ACHN (cell line): ENCODE data around the gene DNAJA3.

Source experiments
- DNase-seq: peaks from one replicate; pipeline ENCODE4 v3.0.0-alpha.2; 2015
- in situ Hi-C: cut with HindIII; loops from 2 replicates; pipeline ENCODE4 v1.10.0; 2017; ENCODE audit warnings: low sequenced_read_pairs, low pct_ligation_motif_present, low pct_unique_long_range_greater_than_20kb

DNAJA3 gene

GRCh38 chr16:4425378-4426020, at the start of gene DNAJA3:
DNAJA3 (plus strand) TSS chr16:4425868; CDS start chr16:4425882, 14 bp downstream.
- DNase-seq: peak; percentile 97
- in situ Hi-C loops: no loop called here

- DNase-seq: no peak
- in situ Hi-C loops: no loop called here
These were observed 49.4 kb upstream of the DNAJA3 start for GRCh38 chr16:4376126-4376892.

DNA sequence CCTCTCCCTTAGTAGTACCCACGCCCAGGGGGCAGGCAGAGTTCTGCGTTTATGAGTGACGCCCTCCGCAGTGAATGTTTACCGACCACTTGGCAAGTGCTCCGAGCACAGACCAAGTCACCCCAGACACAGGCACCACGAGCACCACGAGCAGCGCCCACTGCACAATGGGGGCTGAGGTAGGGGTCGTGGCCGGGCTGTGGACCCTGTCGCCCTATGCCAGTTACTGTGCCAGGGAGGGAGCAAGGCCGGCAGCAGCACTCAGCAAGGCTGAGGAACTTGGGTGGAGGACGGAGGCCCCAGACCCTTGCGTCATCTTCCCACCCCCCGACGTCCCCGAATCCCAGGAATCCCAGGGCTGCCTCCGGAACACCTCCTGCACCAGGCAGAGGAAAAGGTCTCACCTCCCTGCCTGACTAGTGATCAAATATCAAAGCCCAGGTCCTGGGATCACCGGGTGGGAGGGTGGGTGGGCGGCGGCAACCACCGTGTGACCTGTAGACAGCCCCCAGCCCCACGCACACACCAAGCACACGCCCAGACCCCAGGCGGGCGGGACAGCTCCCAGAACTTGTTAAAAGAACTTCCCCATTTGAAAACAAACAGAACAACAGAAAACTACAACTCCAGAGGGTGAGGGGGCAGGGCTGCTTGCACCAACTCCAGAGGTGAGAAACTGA, 48.6 kb upstream of the DNAJA3 start:
- DNase-seq: no peak

GRCh38 chr16:4377573-4378154, 48.0 kb upstream of the DNAJA3 start:
- DNase-seq: no peak
- in situ Hi-C loops: no loop called here

More for the DNA sequence above, 48.6 kb upstream of the DNAJA3 start:
- in situ Hi-C loops: no loop called here

DNA sequence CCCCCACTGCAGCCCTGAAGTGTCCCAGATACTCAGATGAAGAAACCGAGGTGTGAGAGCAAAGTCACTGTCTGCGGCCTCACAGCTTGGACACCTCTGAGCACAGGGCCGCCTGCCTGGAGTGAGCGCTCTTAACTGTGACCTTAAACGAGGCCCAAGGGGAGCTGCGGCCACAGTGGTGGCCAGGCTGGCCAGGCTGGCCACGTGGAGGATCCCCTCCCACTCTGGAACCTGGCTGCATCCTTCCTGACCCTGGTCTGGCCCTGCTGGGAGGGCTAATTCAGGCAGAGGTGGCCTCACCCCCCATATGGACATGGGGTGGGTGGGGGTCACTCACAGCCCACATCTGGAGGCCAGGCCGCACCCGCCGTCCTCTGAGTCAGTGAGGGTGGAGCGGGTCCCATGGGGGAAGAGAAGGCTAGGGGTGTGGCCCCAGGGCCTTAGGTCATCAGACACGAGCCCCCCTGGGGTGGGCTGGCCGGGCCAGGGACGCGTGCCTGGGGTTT, 47.5 kb upstream of the DNAJA3 start:
- DNase-seq: no peak
- in situ Hi-C loops: no loop called here

- no peak for DNase-seq
- in situ Hi-C loops: no loop called here
These were observed 46.5 kb upstream of the DNAJA3 start for GRCh38 chr16:4378999-4379690.

GRCh38 chr16:4380119-4381063, 45.3 kb upstream of the DNAJA3 start:
- in situ Hi-C loops: no loop called here
- DNase-seq: no peak

GRCh38 chr16:4381072-4381934, 44.4 kb upstream of the DNAJA3 start:
- in situ Hi-C loops: no loop called here

DNA sequence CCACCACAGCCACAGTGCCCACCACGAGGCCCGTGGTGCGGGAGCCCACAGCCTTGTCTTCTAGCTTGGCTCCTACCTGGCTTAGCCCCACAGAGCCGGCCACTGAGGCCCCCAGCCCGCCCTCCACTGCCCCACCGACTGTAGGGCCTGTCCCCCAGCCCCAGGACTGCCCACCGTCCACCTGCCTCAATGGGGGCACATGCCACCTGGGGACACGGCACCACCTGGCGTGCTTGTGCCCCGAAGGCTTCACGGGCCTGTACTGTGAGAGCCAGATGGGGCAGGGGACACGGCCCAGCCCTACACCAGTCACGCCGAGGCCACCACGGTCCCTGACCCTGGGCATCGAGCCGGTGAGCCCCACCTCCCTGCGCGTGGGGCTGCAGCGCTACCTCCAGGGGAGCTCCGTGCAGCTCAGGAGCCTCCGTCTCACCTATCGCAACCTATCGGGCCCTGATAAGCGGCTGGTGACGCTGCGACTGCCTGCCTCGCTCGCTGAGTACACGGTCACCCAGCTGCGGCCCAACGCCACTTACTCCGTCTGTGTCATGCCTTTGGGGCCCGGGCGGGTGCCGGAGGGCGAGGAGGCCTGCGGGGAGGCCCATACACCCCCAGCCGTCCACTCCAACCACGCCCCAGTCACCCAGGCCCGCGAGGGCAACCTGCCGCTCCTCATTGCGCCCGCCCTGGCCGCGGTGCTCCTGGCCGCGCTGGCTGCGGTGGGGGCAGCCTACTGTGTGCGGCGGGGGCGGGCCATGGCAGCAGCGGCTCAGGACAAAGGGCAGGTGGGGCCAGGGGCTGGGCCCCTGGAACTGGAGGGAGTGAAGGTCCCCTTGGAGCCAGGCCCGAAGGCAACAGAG, 43.5 kb upstream of the DNAJA3 start:
- DNase-seq: no peak
- in situ Hi-C loops: no loop called here

More at GRCh38 chr16:4381072-4381934, 44.4 kb upstream of the DNAJA3 start:
- DNase-seq: no peak

DNA sequence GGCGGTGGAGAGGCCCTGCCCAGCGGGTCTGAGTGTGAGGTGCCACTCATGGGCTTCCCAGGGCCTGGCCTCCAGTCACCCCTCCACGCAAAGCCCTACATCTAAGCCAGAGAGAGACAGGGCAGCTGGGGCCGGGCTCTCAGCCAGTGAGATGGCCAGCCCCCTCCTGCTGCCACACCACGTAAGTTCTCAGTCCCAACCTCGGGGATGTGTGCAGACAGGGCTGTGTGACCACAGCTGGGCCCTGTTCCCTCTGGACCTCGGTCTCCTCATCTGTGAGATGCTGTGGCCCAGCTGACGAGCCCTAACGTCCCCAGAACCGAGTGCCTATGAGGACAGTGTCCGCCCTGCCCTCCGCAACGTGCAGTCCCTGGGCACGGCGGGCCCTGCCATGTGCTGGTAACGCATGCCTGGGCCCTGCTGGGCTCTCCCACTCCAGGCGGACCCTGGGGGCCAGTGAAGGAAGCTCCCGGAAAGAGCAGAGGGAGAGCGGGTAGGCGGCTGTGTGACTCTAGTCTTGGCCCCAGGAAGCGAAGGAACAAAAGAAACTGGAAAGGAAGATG, 42.8 kb upstream of the DNAJA3 start:
- in situ Hi-C loops: no loop called here
- no peak for DNase-seq

GRCh38 chr16:4383591-4384444, 41.9 kb upstream of the DNAJA3 start:
- in situ Hi-C loops: no loop called here
- no peak for DNase-seq

DNA sequence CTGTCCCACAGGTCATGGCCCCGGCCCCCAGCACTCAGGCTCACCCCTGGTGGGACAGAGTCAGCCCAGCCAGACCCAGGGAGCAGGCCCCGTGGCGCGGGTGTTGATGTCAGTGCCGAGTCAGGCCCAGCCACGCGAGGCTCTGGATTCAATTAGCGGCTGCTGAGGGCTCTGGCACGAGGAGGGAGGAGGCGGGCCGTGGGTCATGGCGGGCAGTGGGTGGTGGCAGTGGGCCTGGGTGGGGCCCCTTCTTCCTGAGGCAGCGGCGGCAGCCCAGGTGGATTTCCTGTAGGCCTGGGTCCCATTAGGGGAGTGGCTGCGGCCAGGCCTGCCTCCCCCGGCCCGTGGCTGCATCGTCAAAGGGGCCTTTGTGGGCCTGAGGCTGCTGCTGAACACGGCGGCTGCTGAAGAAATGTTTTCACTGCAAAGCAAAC, 41.1 kb upstream of the DNAJA3 start:
- DNase-seq: no peak
- in situ Hi-C loops: no loop called here

DNA sequence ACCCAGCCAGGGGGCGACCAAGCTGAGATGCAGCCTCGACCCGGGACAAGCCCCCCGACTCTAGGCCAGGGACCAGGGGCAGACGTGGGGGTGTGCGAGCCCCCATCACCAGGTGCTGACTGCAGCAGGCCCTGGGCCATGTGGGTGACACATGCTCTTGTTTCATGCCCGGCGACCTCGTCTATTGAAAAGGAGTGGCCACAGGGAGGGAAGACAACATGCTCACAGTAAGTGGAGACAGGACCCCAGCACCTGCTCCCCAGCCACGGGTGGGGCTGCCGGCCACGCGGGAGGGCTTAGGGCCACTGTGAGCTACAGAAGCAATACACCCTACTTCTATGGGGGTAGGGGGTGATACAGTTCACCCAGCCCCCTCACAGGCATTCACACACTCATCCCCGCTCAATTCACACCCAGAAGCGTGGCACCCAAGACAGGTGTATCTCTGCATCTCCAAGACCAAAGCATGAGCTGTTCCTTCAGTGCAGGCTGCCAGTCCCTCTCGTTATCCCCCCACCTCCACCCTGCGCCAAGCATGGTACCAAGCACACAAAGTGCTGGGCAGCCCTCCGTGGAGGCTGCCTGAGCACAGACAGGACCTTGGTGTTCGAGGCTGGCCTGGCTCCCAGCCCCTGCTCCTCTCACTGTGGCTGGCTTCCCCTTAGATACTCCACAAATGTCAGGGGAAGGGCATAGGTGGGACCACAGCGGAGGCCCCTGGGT, 40.4 kb upstream of the DNAJA3 start:
- in situ Hi-C loops: no loop called here
- DNase-seq: no peak

GRCh38 chr16:4385789-4386450, 39.7 kb upstream of the DNAJA3 start:
- in situ Hi-C loops: no loop called here
- no peak for DNase-seq
